Neural cell (in vitro differentiated cells): ENCODE results near the gene BPIFB6. TPM values are rescaled to one million over a fixed set of nuclear protein-coding genes. Genes with fewer than 3 reads are reported as not detected.

Source experiments
- H2AFZ ChIP-seq: fragments of 200-600, 300-800 bp; sonication (generic), shearing (Covaris generic); 2 replicates; pipeline ENCODE4 v1.6.0; 2014; ENCODE audit warnings: low read depth, mild to moderate bottlenecking, antibody characterized with exemption, low read length, moderate library complexity
- H3F3A ChIP-seq: fragments of 200-600 bp; shearing (Covaris generic); 2 replicates; pipeline ENCODE4 v1.6.1; 2016; ENCODE audit warnings: mild to moderate bottlenecking, moderate library complexity, mixed read lengths, antibody characterized with exemption, low read length; ENCODE audit not compliant: insufficient read depth, poor library complexity, severe bottlenecking
- H3K27ac ChIP-seq: fragments of 200-600, 300-800 bp; sonication (generic), shearing (Covaris generic); 2 replicates; pipeline ENCODE4 v1.5.1; 2014; ENCODE audit warnings: mild to moderate bottlenecking, low read length, moderate library complexity
- H3K27me3 ChIP-seq: fragments of 300-800, 200-600 bp; sonication (generic), shearing (Covaris generic); 2 replicates; pipeline ENCODE4 v1.6.0; 2014; ENCODE audit warnings: mild to moderate bottlenecking, low read depth, low read length, moderate library complexity; ENCODE audit not compliant: insufficient read depth
- H3K36me3 ChIP-seq: fragments of 300-800, 200-600 bp; sonication (generic), shearing (Covaris generic); 2 replicates; pipeline ENCODE4 v1.5.1; 2014; ENCODE audit warnings: mild to moderate bottlenecking, antibody characterized with exemption, low read length, moderate library complexity; ENCODE audit not compliant: insufficient read depth
- H3K4me2 ChIP-seq: fragments of 300-800, 200-600 bp; sonication (generic), shearing (Covaris generic); 2 replicates; pipeline ENCODE4 v1.6.0; 2014; ENCODE audit warnings: mild to moderate bottlenecking, low read length
- H3K4me3 ChIP-seq: fragments of 300-800, 200-600 bp; sonication (generic), shearing (Covaris generic); 2 replicates; pipeline ENCODE4 v1.5.1; 2014; ENCODE audit warnings: mild to moderate bottlenecking, low read length, moderate library complexity
- H3K79me2 ChIP-seq: fragments of 200-600 bp; shearing (Covaris generic); replicated peaks from 2 replicates; pipeline ENCODE4 v1.6.0; 2014; ENCODE audit warnings: mild to moderate bottlenecking, low read length, moderate library complexity; ENCODE audit not compliant: insufficient read depth
- H3K9ac ChIP-seq: fragments of 300-800, 200-600 bp; sonication (generic), shearing (Covaris generic); 2 replicates; pipeline ENCODE4 v1.6.1; 2016; ENCODE audit warnings: mild to moderate bottlenecking, low read length, mixed read lengths
- H3K9me2 ChIP-seq: fragments of 200-600 bp; shearing (Covaris generic); 2 replicates; pipeline ENCODE4 v1.6.1; 2016; ENCODE audit warnings: mild to moderate bottlenecking, low read length, mixed read lengths; ENCODE audit not compliant: insufficient read depth
- H3K9me3 ChIP-seq: fragments of 200-600, 300-800 bp; sonication (generic), shearing (Covaris generic); 2 replicates; pipeline ENCODE4 v1.6.1; 2016; ENCODE audit warnings: mild to moderate bottlenecking, mixed run types, low read length, moderate library complexity, mixed read lengths
- H4K20me1 ChIP-seq: fragments of 200-600 bp; shearing (Covaris generic); 2 replicates; pipeline ENCODE4 v1.6.1; 2016; ENCODE audit warnings: mild to moderate bottlenecking, mixed run types; ENCODE audit not compliant: insufficient read depth
- EP300 ChIP-seq: fragments of 450-650 bp; conservative IDR thresholded peaks from 2 replicates; pipeline ENCODE4 v1.6.1; 2014; ENCODE audit warnings: antibody characterized with exemption, mild to moderate bottlenecking, moderate library complexity; ENCODE audit not compliant: poor library complexity, severe bottlenecking
- EZH2 ChIP-seq: fragments of 200-600, 300-800 bp; shearing (Covaris generic), sonication (generic); IDR thresholded peaks from 2 replicates; pipeline ENCODE4 v1.6.1; 2014; ENCODE audit warnings: antibody characterized with exemption, low read length, borderline replicate concordance, mild to moderate bottlenecking; ENCODE audit not compliant: insufficient read depth, poor library complexity, severe bottlenecking
- MXI1 ChIP-seq: fragments of 450-650 bp; conservative IDR thresholded peaks from 2 replicates; pipeline ENCODE4 v1.6.1; 2014; ENCODE audit warnings: antibody characterized with exemption, mild to moderate bottlenecking; ENCODE audit not compliant: poor library complexity, severe bottlenecking
- POLR2AphosphoS5 ChIP-seq: IDR thresholded peaks from 2 replicates; pipeline ENCODE4 v1.6.1; 2012
- RAD21 ChIP-seq: fragments of 450-650 bp; conservative IDR thresholded peaks from 2 replicates; pipeline ENCODE4 v1.6.1; 2014; ENCODE audit warnings: antibody characterized with exemption, mild to moderate bottlenecking, moderate library complexity
- SMC3 ChIP-seq: fragments of 450-650 bp; conservative IDR thresholded peaks from 2 replicates; pipeline ENCODE4 v1.6.1; 2014; ENCODE audit warnings: antibody characterized with exemption, mild to moderate bottlenecking, moderate library complexity; ENCODE audit not compliant: poor library complexity
- TAF1 ChIP-seq: IDR thresholded peaks from 2 replicates; pipeline ENCODE4 v1.6.1; 2012; ENCODE audit warnings: low read depth
- polyA plus RNA-seq: library from polyadenylated mRNA; depleted of rRNA; stranded (reverse); fragments of >200 nt; gene quantifications from 2 replicates; pipeline ENCODE4 v1.2.3, GENCODE V29; 2014
- TF ChIP-seq, protein P1 (sequence below): IDR thresholded peaks from 2 replicates; pipeline ENCODE4 v1.6.1; 2012; ENCODE audit warnings: borderline replicate concordance
- TF ChIP-seq, protein P2 (sequence below): fragments of 450-650 bp; IDR thresholded peaks from 2 replicates; pipeline ENCODE4 v1.5.1; 2014; ENCODE audit warnings: antibody characterized with exemption, mild to moderate bottlenecking, moderate library complexity; ENCODE audit not compliant: poor library complexity, severe bottlenecking

Gene BPIFB6
- polyA plus RNA-seq, 1 donor from 2014 or later = not detected

DNA sequence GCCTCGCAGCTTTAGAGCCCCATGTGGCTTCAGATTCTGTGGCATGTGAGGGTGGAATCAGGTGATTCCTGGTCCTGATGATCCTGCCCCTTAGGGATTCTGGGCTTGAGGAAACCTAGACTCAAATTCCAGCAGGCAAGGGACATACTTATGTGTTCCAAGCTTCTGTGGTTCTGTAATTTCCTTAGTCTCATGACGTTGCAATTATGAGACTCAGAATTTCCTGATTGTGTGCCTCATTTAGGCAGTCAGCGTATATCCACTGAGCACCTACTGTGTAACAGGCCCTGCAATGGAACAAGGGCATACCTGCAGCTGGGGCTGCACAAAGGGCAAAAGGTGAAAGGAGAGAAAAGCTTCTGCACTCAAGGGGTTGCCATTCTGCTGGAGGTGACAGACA, 36.4 kb downstream of the BPIFB6 start:
- Histone ChIP-seq H2AFZ (no peak overlapping the region), H3K9me2 (no peaks in the 10 kb centered on the region), H3F3A (no peaks in the 10 kb centered on the region), H3K27me3 (no peaks in the 10 kb centered on the region), H3K4me2 (no peak overlapping the region), H3K9ac (no peak overlapping the region), H3K27ac (no peak overlapping the region), H4K20me1 (no peaks in the 10 kb centered on the region), H3K79me2 (no peaks in the 10 kb centered on the region), H3K9me3 (no peaks in the 10 kb centered on the region), H3K4me3 (no peak overlapping the region), H3K36me3 (no peaks in the 10 kb centered on the region)
- TF ChIP-seq MXI1 (no peak), POLR2AphosphoS5 (no peak), SMC3 (no peak), EZH2 (no peak), EP300 (no peak), RAD21 (no peak), TAF1 (no peak)
- TF ChIP-seq, protein P1, sequence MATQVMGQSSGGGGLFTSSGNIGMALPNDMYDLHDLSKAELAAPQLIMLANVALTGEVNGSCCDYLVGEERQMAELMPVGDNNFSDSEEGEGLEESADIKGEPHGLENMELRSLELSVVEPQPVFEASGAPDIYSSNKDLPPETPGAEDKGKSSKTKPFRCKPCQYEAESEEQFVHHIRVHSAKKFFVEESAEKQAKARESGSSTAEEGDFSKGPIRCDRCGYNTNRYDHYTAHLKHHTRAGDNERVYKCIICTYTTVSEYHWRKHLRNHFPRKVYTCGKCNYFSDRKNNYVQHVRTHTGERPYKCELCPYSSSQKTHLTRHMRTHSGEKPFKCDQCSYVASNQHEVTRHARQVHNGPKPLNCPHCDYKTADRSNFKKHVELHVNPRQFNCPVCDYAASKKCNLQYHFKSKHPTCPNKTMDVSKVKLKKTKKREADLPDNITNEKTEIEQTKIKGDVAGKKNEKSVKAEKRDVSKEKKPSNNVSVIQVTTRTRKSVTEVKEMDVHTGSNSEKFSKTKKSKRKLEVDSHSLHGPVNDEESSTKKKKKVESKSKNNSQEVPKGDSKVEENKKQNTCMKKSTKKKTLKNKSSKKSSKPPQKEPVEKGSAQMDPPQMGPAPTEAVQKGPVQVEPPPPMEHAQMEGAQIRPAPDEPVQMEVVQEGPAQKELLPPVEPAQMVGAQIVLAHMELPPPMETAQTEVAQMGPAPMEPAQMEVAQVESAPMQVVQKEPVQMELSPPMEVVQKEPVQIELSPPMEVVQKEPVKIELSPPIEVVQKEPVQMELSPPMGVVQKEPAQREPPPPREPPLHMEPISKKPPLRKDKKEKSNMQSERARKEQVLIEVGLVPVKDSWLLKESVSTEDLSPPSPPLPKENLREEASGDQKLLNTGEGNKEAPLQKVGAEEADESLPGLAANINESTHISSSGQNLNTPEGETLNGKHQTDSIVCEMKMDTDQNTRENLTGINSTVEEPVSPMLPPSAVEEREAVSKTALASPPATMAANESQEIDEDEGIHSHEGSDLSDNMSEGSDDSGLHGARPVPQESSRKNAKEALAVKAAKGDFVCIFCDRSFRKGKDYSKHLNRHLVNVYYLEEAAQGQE = no peak
- TF ChIP-seq, protein P2, sequence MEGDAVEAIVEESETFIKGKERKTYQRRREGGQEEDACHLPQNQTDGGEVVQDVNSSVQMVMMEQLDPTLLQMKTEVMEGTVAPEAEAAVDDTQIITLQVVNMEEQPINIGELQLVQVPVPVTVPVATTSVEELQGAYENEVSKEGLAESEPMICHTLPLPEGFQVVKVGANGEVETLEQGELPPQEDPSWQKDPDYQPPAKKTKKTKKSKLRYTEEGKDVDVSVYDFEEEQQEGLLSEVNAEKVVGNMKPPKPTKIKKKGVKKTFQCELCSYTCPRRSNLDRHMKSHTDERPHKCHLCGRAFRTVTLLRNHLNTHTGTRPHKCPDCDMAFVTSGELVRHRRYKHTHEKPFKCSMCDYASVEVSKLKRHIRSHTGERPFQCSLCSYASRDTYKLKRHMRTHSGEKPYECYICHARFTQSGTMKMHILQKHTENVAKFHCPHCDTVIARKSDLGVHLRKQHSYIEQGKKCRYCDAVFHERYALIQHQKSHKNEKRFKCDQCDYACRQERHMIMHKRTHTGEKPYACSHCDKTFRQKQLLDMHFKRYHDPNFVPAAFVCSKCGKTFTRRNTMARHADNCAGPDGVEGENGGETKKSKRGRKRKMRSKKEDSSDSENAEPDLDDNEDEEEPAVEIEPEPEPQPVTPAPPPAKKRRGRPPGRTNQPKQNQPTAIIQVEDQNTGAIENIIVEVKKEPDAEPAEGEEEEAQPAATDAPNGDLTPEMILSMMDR = no peak

DNA sequence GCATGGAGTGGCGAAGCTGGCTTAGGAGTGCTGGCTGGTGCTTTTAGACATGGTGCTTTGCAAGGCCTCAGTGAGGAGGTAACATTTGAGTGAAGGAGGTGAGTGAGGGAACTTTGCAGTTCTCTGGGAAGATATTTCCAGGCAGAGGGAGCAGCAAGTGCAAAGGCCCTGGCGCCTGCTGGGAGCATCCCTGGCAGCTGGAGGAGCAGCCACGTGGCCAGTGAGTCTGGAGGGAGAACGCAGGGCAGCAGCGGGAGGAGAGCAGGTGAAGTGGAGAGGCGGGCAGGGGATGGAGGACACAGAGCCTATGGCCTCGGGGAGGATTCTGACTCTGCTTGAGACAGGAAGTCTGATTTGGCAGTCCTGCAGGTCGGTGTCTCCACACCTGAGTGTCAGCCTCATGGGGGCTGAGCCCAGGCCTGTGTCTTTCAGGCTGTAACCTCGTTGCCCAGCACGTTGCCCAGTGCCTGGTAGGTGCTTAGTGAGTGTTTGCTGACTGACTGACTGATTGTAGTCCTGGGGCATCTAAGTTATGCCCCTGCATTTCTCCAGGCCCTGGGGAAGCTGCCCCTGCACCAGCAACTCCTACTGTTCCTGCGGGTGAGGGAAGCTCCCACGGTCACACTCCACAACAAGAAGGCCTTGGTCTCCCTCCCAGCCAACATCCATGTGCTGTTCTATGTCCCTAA, 36.9 kb downstream of the BPIFB6 start:
- no peaks in the 10 kb centered on the region for H3F3A ChIP-seq
- H3K9me3 ChIP-seq = no peaks in the 10 kb centered on the region
- no peaks in the 10 kb centered on the region for H3K9me2 ChIP-seq
- H3K27me3 ChIP-seq = no peaks in the 10 kb centered on the region
- no peak overlapping the region for H2AFZ ChIP-seq
- no peaks in the 10 kb centered on the region for H4K20me1 ChIP-seq
- TF ChIP-seq EP300 (no peak), MXI1 (no peak), SMC3 (no peak), TAF1 (no peak), POLR2AphosphoS5 (no peak), RAD21 (no peak), EZH2 (no peak)
- TF ChIP-seq, protein P2 = no peak
- TF ChIP-seq, protein P1 = no peak
- no peak overlapping the region for H3K4me2 ChIP-seq
- no peak overlapping the region for H3K9ac ChIP-seq
- no peak overlapping the region for H3K27ac ChIP-seq
- no peaks in the 10 kb centered on the region for H3K36me3 ChIP-seq
- H3K4me3 ChIP-seq = no peak overlapping the region
- H3K79me2 ChIP-seq = no peaks in the 10 kb centered on the region
